OCI-LY7 (cell line): ENCODE data around the gene SLC1A4.

Experiments
- EZH2phosphoT487 ChIP-seq: fragments of 200-600 bp; sonication (generic); IDR thresholded peaks from 2 replicates; pipeline ENCODE4 v1.6.1; 2018; ENCODE audit warnings: low read depth, borderline replicate concordance, mild to moderate bottlenecking, mixed run types, antibody characterized with exemption, low read length, moderate library complexity, mixed read lengths
- TF ChIP-seq, protein P1 (sequence below): fragments of 200-600 bp; sonication (generic); conservative IDR thresholded peaks from 2 replicates; pipeline ENCODE4 v1.5.1; 2014; ENCODE audit warnings: mild to moderate bottlenecking, antibody characterized with exemption, low read length, moderate library complexity, mixed read lengths

GRCh38 chr2:64976276-64976675, 12.9 kb upstream of the SLC1A4 start:
- TF ChIP-seq, protein P1, sequence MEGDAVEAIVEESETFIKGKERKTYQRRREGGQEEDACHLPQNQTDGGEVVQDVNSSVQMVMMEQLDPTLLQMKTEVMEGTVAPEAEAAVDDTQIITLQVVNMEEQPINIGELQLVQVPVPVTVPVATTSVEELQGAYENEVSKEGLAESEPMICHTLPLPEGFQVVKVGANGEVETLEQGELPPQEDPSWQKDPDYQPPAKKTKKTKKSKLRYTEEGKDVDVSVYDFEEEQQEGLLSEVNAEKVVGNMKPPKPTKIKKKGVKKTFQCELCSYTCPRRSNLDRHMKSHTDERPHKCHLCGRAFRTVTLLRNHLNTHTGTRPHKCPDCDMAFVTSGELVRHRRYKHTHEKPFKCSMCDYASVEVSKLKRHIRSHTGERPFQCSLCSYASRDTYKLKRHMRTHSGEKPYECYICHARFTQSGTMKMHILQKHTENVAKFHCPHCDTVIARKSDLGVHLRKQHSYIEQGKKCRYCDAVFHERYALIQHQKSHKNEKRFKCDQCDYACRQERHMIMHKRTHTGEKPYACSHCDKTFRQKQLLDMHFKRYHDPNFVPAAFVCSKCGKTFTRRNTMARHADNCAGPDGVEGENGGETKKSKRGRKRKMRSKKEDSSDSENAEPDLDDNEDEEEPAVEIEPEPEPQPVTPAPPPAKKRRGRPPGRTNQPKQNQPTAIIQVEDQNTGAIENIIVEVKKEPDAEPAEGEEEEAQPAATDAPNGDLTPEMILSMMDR, result no peak
- TF ChIP-seq EZH2phosphoT487, result no peak
